HCT116 (cell line): Measurements from ENCODE around the gene GRID2IP.

Source experiments
- CBX3 ChIP-seq: IDR thresholded peaks from 2 replicates; pipeline ENCODE4 v1.6.1; 2012; ENCODE audit warnings: low read depth
- EGR1 ChIP-seq: IDR thresholded peaks from 2 replicates; pipeline ENCODE4 v1.6.1; 2012; ENCODE audit warnings: low read depth
- JUND ChIP-seq: IDR thresholded peaks from 2 replicates; pipeline ENCODE4 v1.6.1; 2012
- TCF7L2 ChIP-seq: IDR thresholded peaks from 2 replicates; pipeline ENCODE4 v1.7.0; 2011; ENCODE audit warnings: borderline replicate concordance, inconsistent platforms; ENCODE audit not compliant: insufficient read depth, insufficient read length; ENCODE audit errors: extremely low read depth
- YY1 ChIP-seq: IDR thresholded peaks from 2 replicates; pipeline ENCODE4 v1.6.1; 2011; ENCODE audit warnings: low read length, low read depth, moderate library complexity, mild to moderate bottlenecking; ENCODE audit not compliant: insufficient replicate concordance; ENCODE audit errors: extremely low read depth
- ZFX ChIP-seq: fragments of 450-650 bp; IDR thresholded peaks from 2 replicates; pipeline ENCODE4 v1.6.1; 2017
- TF ChIP-seq, protein P1 (sequence below), 3 experiments: fragments of 200-600 bp in 1 of 3; sonication (generic) in 1 of 3; IDR thresholded peaks in 2 of 3; conservative IDR thresholded peaks in 1 of 3; 2 replicates each; pipeline ENCODE4 v1.5.1; 2012 to 2017; ENCODE audit warnings: low read depth in 2 of 3, low read length in 2 of 3, antibody characterized with exemption in 1 of 3, borderline replicate concordance in 1 of 3, control low read depth in 1 of 3, mild to moderate bottlenecking in 1 of 3, mixed read lengths in 1 of 3, mixed run types in 1 of 3, moderate library complexity in 1 of 3; ENCODE audit not compliant: insufficient read depth in 1 of 3

DNA sequence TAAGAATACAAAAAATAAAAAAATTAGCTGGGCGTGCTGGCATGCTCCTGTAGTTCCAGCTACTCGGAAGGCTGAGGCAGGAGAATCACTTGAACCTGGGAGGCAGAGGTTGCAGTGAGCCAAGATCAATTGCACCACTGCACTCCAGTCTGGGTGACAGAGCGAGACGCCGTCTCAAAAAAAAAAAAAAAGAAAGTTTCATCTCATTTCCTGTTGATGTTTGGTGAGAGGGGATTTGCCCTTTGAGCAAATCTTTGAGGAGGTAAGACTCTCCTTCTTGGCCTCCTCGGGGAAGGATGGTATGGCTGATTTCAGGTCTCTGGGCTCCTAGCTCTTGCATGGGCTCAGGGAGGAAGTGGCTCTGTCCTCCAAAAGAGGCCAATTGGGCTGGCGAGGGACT is 3.6 kb upstream of the GRID2IP start:
- TF ChIP-seq JUND (no peak), TCF7L2 (no peak), YY1 (no peak), CBX3 (no peak), EGR1 (no peak), ZFX (no peak)
- TF ChIP-seq, protein P1, sequence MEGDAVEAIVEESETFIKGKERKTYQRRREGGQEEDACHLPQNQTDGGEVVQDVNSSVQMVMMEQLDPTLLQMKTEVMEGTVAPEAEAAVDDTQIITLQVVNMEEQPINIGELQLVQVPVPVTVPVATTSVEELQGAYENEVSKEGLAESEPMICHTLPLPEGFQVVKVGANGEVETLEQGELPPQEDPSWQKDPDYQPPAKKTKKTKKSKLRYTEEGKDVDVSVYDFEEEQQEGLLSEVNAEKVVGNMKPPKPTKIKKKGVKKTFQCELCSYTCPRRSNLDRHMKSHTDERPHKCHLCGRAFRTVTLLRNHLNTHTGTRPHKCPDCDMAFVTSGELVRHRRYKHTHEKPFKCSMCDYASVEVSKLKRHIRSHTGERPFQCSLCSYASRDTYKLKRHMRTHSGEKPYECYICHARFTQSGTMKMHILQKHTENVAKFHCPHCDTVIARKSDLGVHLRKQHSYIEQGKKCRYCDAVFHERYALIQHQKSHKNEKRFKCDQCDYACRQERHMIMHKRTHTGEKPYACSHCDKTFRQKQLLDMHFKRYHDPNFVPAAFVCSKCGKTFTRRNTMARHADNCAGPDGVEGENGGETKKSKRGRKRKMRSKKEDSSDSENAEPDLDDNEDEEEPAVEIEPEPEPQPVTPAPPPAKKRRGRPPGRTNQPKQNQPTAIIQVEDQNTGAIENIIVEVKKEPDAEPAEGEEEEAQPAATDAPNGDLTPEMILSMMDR (IDR thresholded peaks at IDR 0.05 in 2 of 3, conservative IDR thresholded peaks at IDR 0.05 in 1 of 3; ENCODE audit: borderline replicate concordance in 1 of 3, insufficient read depth in 1 of 3, low read depth in 2 of 3, low read length in 2 of 3): no peak
